ENCODE measurements around the gene COL9A3.

COL9A3 gene

DNA sequence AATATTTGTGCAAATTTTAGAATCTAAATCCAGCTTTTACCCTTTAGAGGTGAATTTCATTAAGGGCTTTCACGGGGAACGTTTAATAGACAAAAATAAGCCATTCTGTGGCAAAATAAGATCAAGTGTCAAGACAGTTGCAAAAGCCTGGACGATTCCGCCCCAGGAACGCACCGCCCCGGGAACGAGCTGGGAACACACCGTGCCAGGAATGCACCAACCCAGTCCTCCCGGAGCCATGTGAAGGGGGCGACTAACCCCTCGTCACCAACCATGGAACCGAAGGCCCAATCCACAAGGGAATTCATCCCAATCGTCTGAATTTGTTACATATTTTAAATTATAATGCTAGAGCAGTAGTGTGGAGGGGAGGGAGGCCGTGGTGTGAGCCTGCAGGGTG, 65.6 kb downstream of the COL9A3 start:
- FAIRE-seq: no peak

- no peak for FAIRE-seq
Observed at GRCh38 chr20:62884556-62884955, 67.7 kb downstream of the COL9A3 start.

- no peak for FAIRE-seq
Observed at GRCh38 chr20:62885046-62885895, 68.4 kb downstream of the COL9A3 start.

GRCh38 chr20:62885896-62886708, 69.3 kb downstream of the COL9A3 start:
- no peak for FAIRE-seq

DNA sequence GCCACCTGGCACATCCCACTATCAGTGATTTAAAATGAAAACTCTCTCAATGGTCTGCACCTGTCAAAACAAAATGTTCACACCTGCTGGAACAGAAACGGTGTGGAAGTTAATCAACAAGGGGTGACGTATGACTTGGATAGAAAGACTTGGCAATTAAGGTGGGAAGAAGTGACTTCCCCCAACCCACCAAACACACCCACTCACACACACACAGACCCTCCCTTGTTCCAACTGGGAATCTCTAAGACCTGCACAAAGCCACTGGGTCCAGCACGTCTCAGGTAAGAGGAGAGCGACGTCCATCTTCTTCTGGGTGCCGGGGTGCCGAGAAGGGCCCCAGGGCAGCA, 69.8 kb downstream of the COL9A3 start:
- FAIRE-seq: no peak

GRCh38 chr20:62887152-62887859, 70.5 kb downstream of the COL9A3 start:
- FAIRE-seq: no peak

- no peak for FAIRE-seq
Observed at GRCh38 chr20:62887860-62888239, 71.0 kb downstream of the COL9A3 start.

- no peak for FAIRE-seq
Observed at GRCh38 chr20:62888406-62888805, 71.6 kb downstream of the COL9A3 start.

DNA sequence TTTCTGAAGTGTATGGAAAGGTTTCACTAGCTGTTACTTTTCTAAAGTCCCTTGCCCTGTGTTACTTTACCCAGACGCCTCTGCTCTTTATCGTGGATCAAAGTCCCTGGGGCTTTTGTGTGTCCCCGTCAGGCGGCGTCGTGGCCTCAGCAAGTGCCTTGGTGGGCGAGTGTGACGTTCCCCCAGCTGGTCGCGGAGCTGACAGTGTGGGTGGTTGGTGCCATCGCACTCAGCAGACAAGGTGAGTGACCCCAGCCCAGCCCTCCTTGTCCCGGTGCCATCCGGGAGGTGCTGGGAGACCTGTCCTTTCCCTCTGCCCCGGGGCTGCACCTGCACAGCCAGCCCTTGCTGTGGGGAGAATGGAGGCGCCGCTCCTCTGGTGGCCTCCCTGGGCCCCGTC, 72.1 kb downstream of the COL9A3 start:
- no peak for FAIRE-seq

DNA sequence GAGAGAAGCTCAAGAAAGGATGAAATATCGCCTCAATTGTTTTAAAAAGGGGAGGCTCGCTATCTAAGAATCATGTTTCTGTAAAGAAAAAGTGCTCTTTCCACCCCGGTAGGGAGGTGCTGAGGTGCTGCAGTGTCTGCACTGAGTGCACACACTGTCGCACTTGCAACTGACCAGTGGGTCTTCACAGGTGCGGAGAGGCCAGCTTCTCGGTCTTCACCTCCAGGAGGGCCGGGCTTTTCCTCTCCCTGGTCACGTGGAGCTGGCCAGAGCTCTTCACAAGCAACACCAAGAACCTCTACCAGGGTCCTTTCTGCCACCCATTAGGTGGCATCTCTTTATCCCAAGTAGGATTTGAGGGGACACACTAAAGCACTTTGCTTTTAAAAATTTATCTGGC, 72.6 kb downstream of the COL9A3 start:
- no peak for FAIRE-seq

GRCh38 chr20:62889871-62890270, 73.0 kb downstream of the COL9A3 start:
- no peak for FAIRE-seq

DNA sequence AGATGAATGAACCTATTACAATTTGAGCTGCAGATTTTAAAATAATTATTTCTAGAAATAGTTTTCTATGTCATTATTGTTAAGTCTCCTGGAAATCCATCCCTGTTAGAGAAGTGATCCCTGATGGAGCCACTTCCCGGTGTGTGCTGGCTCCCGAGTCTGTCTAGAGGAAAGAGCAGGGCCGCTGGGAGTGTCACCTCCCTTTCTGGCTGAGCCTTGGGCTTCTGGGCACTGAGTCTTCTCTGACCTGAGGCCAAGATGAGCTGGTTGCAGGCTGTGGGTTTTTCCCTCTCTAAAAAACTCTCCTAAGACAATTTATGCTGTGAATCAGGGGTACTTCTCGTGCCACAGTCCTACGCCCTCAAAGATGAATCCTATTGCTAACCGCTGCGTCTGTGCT, 73.6 kb downstream of the COL9A3 start:
- FAIRE-seq: no peak

All from endometrium (tissue), 2 donors.